ENCODE data around the gene MTCP1. TPM values are rescaled to one million over a fixed set of nuclear protein-coding genes. Genes with fewer than 3 reads are reported as not detected.
A peak's percentile ranks its signal among the peaks of the same experiment; 100 is the strongest.

MTCP1 gene
- total and polyA plus RNA-seq, 9 of the 15 experiments (the other 6 are each of a cell fraction or from before 2014, with no cell fraction given), result 12.7 to 28.0 (median 22.9) TPM

GRCh38 chrX:155086202-155086840 lies 15.4 kb upstream of the MTCP1 start:
- in situ Hi-C loops (cut with MboI), result no loop called here
- Histone ChIP-seq H4K20me1 (replicated peaks; ENCODE audit: control insufficient read depth, insufficient read depth, low read length) (no peaks in the 10 kb centered on the region), H3K27me3 (ENCODE audit: control insufficient read depth in 2 of 2, insufficient read depth in 2 of 2, low read length in 2 of 2) (no peaks in the 10 kb centered on the region), H3K9ac (ENCODE audit: insufficient read depth in 1 of 2, low read depth in 2 of 2, low read length in 2 of 2) (no peak overlapping the region), H3K4me2 (ENCODE audit: insufficient read depth, low read length) (0 out of 2 replicates have a peak overlapping the region, but pooled peaks have one; percentile 21), H3K79me2 (ENCODE audit: control insufficient read depth, insufficient read depth, low read length) (no peaks in the 10 kb centered on the region), H3K9me1 (ENCODE audit: control insufficient read depth, insufficient read depth, low read length) (peaks cover 10% of the 10 kb centered on the region), H2AFZ (ENCODE audit: low read depth, low read length) (no peak overlapping the region), H3K4me3 (no peak overlapping the region), H3K36me3 (ENCODE audit: control insufficient read depth, insufficient read depth, low read length) (peaks cover 56% of the 10 kb centered on the region; the same call in 2 of the 3 replicates), H3K9me3 (replicated peaks; ENCODE audit: control insufficient read depth, insufficient read depth, low read depth, low read length) (no peaks in the 10 kb centered on the region), H3K27ac (ENCODE audit: extremely low read depth, low read depth, low read length) (no peak overlapping the region), H3K4me1 (replicated peaks in 1 of 2; ENCODE audit: control insufficient read depth in 2 of 2, insufficient read depth in 2 of 2, low read length in 2 of 2) (peaks cover 13% of the 10 kb centered on the region in 2 experiments)
- DNase-seq (ENCODE audit: extremely low read depth in 1 of 4, low spot score in 3 of 4), result peak; percentile 30 to 85 (median 46)
- CTCF ChIA-PET (ENCODE audit: low intra/inter-chr PET ratio), result interaction anchor here (0.5 kb wide), 1 partner anchor 1368 kb away, joined by 3 read pairs; no protein-coding TSS in a partner anchor
- POLR2A ChIA-PET, result interaction anchor here (1.0 kb wide), 1 partner anchor 10 kb away, joined by 3 read pairs; no protein-coding TSS in a partner anchor
- peak; percentile 97 for ATAC-seq
- intact Hi-C loops (cut with micrococcal nuclease), result loop anchor here (2.0 kb wide), 1 partner anchor 106 kb away; no protein-coding TSS in a partner anchor
- no TSS peak for BruUV-seq (replicated peaks)
- 49% methylated on average over 9 of the region's 24 CpGs for WGBS (ENCODE audit: insufficient coverage, low coverage, missing lambda C conversion rate)
- FAIRE-seq, result peak; percentile 85
- no peak for TF ChIP-seq U2AF2 (optimal IDR thresholded peaks at IDR 0.05; ENCODE audit: low read depth, low read length)
- 0 out of 2 replicates have a peak, but pooled peaks have one; percentile 40 for TF ChIP-seq CC2D1A (IDR thresholded peaks at IDR 0.05)
- TF ChIP-seq CTCF (IDR thresholded peaks at IDR 0.05 in 2 of 3, conservative IDR thresholded peaks at IDR 0.05 in 1 of 3; ENCODE audit: insufficient read depth in 2 of 3, low read depth in 1 of 3, low read length in 3 of 3), result peak; percentile 60 to 69 (median 64)
- no peak for TF ChIP-seq CSDE1 (IDR thresholded peaks at IDR 0.05)
- 0 out of 2 replicates have a peak, but pooled peaks have one; percentile 26 for TF ChIP-seq STAG1 (CRISPR knock-in tag; IDR thresholded peaks at IDR 0.05; ENCODE audit: borderline replicate concordance)
- TF ChIP-seq ZBTB33 (CRISPR knock-in tag; IDR thresholded peaks at IDR 0.05), result peak; percentile 92
- TF ChIP-seq TFAP4 (CRISPR knock-in tag; IDR thresholded peaks at IDR 0.05; ENCODE audit: borderline replicate concordance), result 0 out of 2 replicates have a peak, but pooled peaks have one; percentile 9
- TF ChIP-seq SMC3 (conservative IDR thresholded peaks at IDR 0.05; ENCODE audit: insufficient read depth, low read depth, low read length), result peak; percentile 67; the same call in 1 of the 2 replicates
- peak; percentile 36; the same call in 1 of the 2 replicates for TF ChIP-seq ZNF24 (IDR thresholded peaks at IDR 0.05)
- TF ChIP-seq CGGBP1 (CRISPR knock-in tag; IDR thresholded peaks at IDR 0.05), result no peak
- peak; percentile 19 for TF ChIP-seq CTCFL (IDR thresholded peaks at IDR 0.05; ENCODE audit: borderline replicate concordance, insufficient read depth, low read depth, low read length, poor library complexity, severe bottlenecking)
